SK-N-SH (cell line): ENCODE results near the gene CENPS. TPM values are rescaled to one million over a fixed set of nuclear protein-coding genes. Genes with fewer than 3 reads are reported as not detected.
"Not testable (repeated sequence)": the region's sequence is repeated elsewhere in the genome, so short reads cannot be mapped to it uniquely, and the experiment has no call there.

Experiments
- CTCF ChIA-PET: fragments of 300-600, 350-600 bp; formaldehyde crosslinking; extraction: SDS; loops from one replicate; lab custom pipeline; 2021; lab: Yijun Ruan, JAX
- POLR2A ChIA-PET: fragments of 350-600 bp; sonication (Branson Sonifier 250); formaldehyde crosslinking; extraction: SDS; loops from one replicate; lab custom pipeline; 2020; ENCODE audit warnings: antibody characterized with exemption, inconsistent platforms; lab: Yijun Ruan, JAX
- DNase-seq: peaks from one replicate; pipeline ENCODE4 v3.0.0; 2012
- H2AFZ ChIP-seq: fragments of 200-600 bp; sonication (generic); 2 replicates; pipeline ENCODE4 v1.8.1; 2016; ENCODE audit warnings: antibody characterized with exemption, mild to moderate bottlenecking, low read depth
- H3F3A ChIP-seq: fragments of 200-600 bp; sonication (generic); replicated peaks from 2 replicates; pipeline ENCODE3; 2016; ENCODE audit warnings: antibody characterized with exemption, mild to moderate bottlenecking; ENCODE audit not compliant: insufficient read depth
- H3K27ac ChIP-seq, 2 experiments: fragments of 200-500 bp in 1 of 2; fragments of 200-600 bp in 1 of 2; sonication (Bioruptor generic) in 1 of 2; sonication (generic), shearing (Covaris generic) in 1 of 2; 2 replicates each; pipeline versions ENCODE4 v1.5.1 to v1.6.1; 2014 to 2016; ENCODE audit warnings: low read depth in 2 of 2, inconsistent platforms in 1 of 2, low read length in 1 of 2, mild to moderate bottlenecking in 1 of 2, mixed read lengths in 1 of 2
- H3K27me3 ChIP-seq: fragments of 200-600 bp; sonication (generic), shearing (Covaris generic); 2 replicates; pipeline ENCODE4 v1.6.1; 2016; ENCODE audit warnings: mixed run types; ENCODE audit not compliant: insufficient read depth
- H3K36me3 ChIP-seq, 2 experiments: fragments of 200-500 bp in 1 of 2; fragments of 200-600 bp in 1 of 2; sonication (Bioruptor generic) in 1 of 2; sonication (generic) in 1 of 2; replicated peaks in 1 of 2; 2 replicates each; pipeline versions ENCODE3 to v1.5.1; 2014 to 2016; ENCODE audit warnings: low read length in 1 of 2, mild to moderate bottlenecking in 1 of 2; ENCODE audit not compliant: insufficient read depth in 2 of 2, control insufficient read depth in 1 of 2
- H3K4me1 ChIP-seq, 2 experiments: fragments of 200-500 bp in 1 of 2; fragments of 200-600 bp in 1 of 2; sonication (Bioruptor generic) in 1 of 2; sonication (generic), shearing (Covaris generic) in 1 of 2; 2 replicates each; pipeline versions ENCODE4 v1.5.1 to v1.6.1; 2014 to 2016; ENCODE audit warnings: low read depth in 1 of 2, low read length in 1 of 2, mixed run types in 1 of 2; ENCODE audit not compliant: insufficient read depth in 2 of 2, control insufficient read depth in 1 of 2
- H3K4me2 ChIP-seq: fragments of 200-600 bp; sonication (generic), shearing (Covaris generic); 2 replicates; pipeline ENCODE4 v1.6.1; 2017; ENCODE audit warnings: mixed run types
- H3K4me3 ChIP-seq, 2 experiments: fragments of 200-500 bp in 1 of 2; fragments of 200-600 bp in 1 of 2; sonication (Bioruptor generic) in 1 of 2; sonication (generic), shearing (Covaris generic) in 1 of 2; 2 replicates each; pipeline versions ENCODE4 v1.5.1 to v1.8.1; 2014 to 2016; ENCODE audit warnings: low read depth in 2 of 2, inconsistent platforms in 1 of 2, low read length in 1 of 2, mild to moderate bottlenecking in 1 of 2, mixed read lengths in 1 of 2, moderate library complexity in 1 of 2
- H3K79me2 ChIP-seq: fragments of 200-600 bp; sonication (generic); 2 replicates; pipeline ENCODE4 v1.8.1; 2017; ENCODE audit warnings: mild to moderate bottlenecking; ENCODE audit not compliant: insufficient read depth
- H3K9ac ChIP-seq: fragments of 200-600 bp; sonication (generic); 2 replicates; pipeline ENCODE4 v1.6.1; 2017; ENCODE audit warnings: mixed run types
- H3K9me2 ChIP-seq: fragments of 200-600 bp; sonication (generic); 2 replicates; pipeline ENCODE4 v1.6.1; 2017; ENCODE audit warnings: mixed run types
- H3K9me3 ChIP-seq: fragments of 200-600 bp; sonication (generic); 2 replicates; pipeline ENCODE4 v1.6.1; 2017; ENCODE audit warnings: mixed run types, mild to moderate bottlenecking, moderate library complexity
- H4K20me1 ChIP-seq: fragments of 200-600 bp; sonication (generic); 2 replicates; pipeline ENCODE4 v1.6.1; 2017; ENCODE audit warnings: mild to moderate bottlenecking, mixed run types; ENCODE audit not compliant: insufficient read depth
- FOXM1 ChIP-seq: IDR thresholded peaks from 2 replicates; pipeline ENCODE4 v1.4.0; 2012; ENCODE audit warnings: low read depth, mild to moderate bottlenecking
- GATA2 ChIP-seq: sonication (generic); formaldehyde crosslinking; IDR thresholded peaks from 2 replicates; pipeline ENCODE4 v1.5.0; 2020; ENCODE audit warnings: mild to moderate bottlenecking, missing genetic modification reagents
- IRF3 ChIP-seq: fragments of 150-350 bp; IDR thresholded peaks from 2 replicates; pipeline ENCODE4 v1.6.1; 2016; ENCODE audit warnings: mild to moderate bottlenecking, low read depth, low read length
- MAX ChIP-seq: IDR thresholded peaks from 2 replicates; pipeline ENCODE4 v1.4.0; 2012; ENCODE audit warnings: low read depth
- NFIC ChIP-seq: IDR thresholded peaks from 2 replicates; pipeline ENCODE4 v1.4.0; 2012; ENCODE audit warnings: borderline replicate concordance
- POLR2AphosphoS5 ChIP-seq: IDR thresholded peaks from 2 replicates; pipeline ENCODE4 v1.6.1; 2012; ENCODE audit warnings: low read depth, low read length
- RFX5 ChIP-seq: IDR thresholded peaks from 2 replicates; pipeline ENCODE4 v1.6.1; 2012; ENCODE audit warnings: mild to moderate bottlenecking, improper control_type of control experiment, low read length
- SIN3A ChIP-seq: IDR thresholded peaks from 2 replicates; pipeline ENCODE4 v1.6.1; 2012; ENCODE audit warnings: low read depth, mild to moderate bottlenecking, low read length, moderate library complexity, borderline replicate concordance
- SMC3 ChIP-seq: IDR thresholded peaks from 2 replicates; pipeline ENCODE4 v1.6.1; 2012; ENCODE audit warnings: low read depth, low read length, improper control_type of control experiment
- TEAD4 ChIP-seq: IDR thresholded peaks from 2 replicates; pipeline ENCODE4 v1.4.0; 2012; ENCODE audit warnings: mild to moderate bottlenecking, borderline replicate concordance; ENCODE audit not compliant: insufficient read depth
- YY1 ChIP-seq: IDR thresholded peaks from 2 replicates; pipeline ENCODE4 v1.4.0; 2012; ENCODE audit warnings: low read depth, mild to moderate bottlenecking
- WGBS: methylation state at CpG from one replicate; pipeline ENCODE4 v1.1.6; 2017; ENCODE audit warnings: low lambda C conversion rate; 5-methylcytosine and 5-hydroxymethylcytosine counted together
- polyA plus RNA-seq, 3 experiments: library from polyadenylated mRNA; depleted of rRNA; stranded (reverse); fragments of >200 nt; gene quantifications; 2 replicates each; pipeline ENCODE4 v1.2.3, GENCODE V29; 2012
- TF ChIP-seq, protein P1 (sequence below): IDR thresholded peaks from 2 replicates; pipeline ENCODE4 v1.4.0; 2012; ENCODE audit warnings: low read depth, borderline replicate concordance

The CENPS gene
- polyA plus RNA-seq, 1 of the 3 experiments (the other 2 are of a cell fraction), result 20.0 TPM

DNA sequence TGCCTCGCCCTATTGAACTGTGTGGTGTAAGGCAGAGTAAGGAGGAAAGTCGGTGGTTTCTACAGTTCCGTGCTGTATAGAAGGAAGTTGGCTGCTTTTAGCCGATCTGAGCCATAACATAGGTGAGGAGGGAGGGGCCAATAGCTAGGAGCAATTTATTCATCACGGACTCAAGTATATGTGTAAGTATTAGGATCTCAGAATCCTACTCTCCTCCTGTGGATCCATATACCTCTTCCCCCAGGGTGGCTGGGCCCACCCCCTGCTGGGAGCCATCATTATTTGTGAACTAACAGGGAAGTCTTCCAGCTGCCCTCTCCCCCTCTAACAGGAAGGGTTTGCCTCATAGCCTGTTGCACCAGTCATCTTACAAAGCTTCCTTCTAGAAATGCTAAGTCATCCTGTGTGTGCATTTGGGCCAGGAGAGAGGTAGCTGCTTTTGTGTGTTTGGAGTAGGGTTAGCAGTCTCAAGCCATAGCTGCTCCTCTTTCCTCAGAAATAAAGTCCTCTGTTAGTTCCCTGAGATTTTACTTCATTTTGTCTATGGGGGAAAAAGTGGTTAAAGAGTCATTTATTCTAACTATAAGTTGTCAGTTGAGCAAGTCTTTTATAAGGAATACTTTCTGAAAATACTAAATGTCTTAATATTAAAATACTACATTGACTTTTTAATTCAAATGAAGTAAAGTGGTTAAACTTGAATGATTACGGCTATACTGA, 14.9 kb upstream of the CENPS start:
- no peaks in the 10 kb centered on the region for H3K27me3 ChIP-seq

GRCh38 chr1:10415967-10416366, 14.3 kb upstream of the CENPS start:
- H3K27ac ChIP-seq, H4K20me1 ChIP-seq, H3K4me3 ChIP-seq, H3K4me1 ChIP-seq, H3K4me2 ChIP-seq, H3K79me2 ChIP-seq, H3F3A ChIP-seq, DNase-seq, H3K9me3 ChIP-seq, H3K9me2 ChIP-seq, H3K9ac ChIP-seq, POLR2A ChIA-PET, H3K27me3 ChIP-seq, H2AFZ ChIP-seq: not testable (repeated sequence)
- WGBS, result 92% methylated on average over 1 of the region's 1 CpG
- peaks cover 69 to 74% of the 10 kb centered on the region in 2 experiments for H3K36me3 ChIP-seq
- CTCF ChIA-PET, result interaction anchor here (1.0 to 1.2 kb wide), 2 partner anchors 13 kb away, joined by 4 read pairs; no protein-coding TSS in a partner anchor

More for the DNA sequence above, 14.9 kb upstream of the CENPS start:
- Histone ChIP-seq H4K20me1 (no peaks in the 10 kb centered on the region), H3K4me2 (0 out of 2 replicates have a peak overlapping the region, but pooled peaks have one; percentile 1), H3K9ac (no peak overlapping the region), H3K9me3 (no peaks in the 10 kb centered on the region), H3K4me1 (no peaks in the 10 kb centered on the region), H3K27ac (0 out of 4 replicates have a peak overlapping the region, but pooled peaks of 1 of the 2 experiments have one; percentile 4), H3F3A (no peaks in the 10 kb centered on the region), H2AFZ (no peak overlapping the region), H3K36me3 (peaks cover 65 to 74% of the 10 kb centered on the region in 2 experiments), H3K79me2 (no peaks in the 10 kb centered on the region), H3K9me2 (no peaks in the 10 kb centered on the region), H3K4me3 (no peak overlapping the region)
- DNase-seq, result no peak
- 87% methylated on average over 6 of the region's 6 CpGs for WGBS
- CTCF ChIA-PET, result interaction anchor here (1.0 kb wide), 1 partner anchor 13 kb away, joined by 4 read pairs; no protein-coding TSS in a partner anchor
- TF ChIP-seq TEAD4 (no peak), POLR2AphosphoS5 (no peak), SIN3A (no peak), GATA2 (no peak), FOXM1 (no peak), MAX (no peak), SMC3 (no peak), IRF3 (no peak), RFX5 (no peak), NFIC (no peak), YY1 (no peak)
- TF ChIP-seq, protein P1, sequence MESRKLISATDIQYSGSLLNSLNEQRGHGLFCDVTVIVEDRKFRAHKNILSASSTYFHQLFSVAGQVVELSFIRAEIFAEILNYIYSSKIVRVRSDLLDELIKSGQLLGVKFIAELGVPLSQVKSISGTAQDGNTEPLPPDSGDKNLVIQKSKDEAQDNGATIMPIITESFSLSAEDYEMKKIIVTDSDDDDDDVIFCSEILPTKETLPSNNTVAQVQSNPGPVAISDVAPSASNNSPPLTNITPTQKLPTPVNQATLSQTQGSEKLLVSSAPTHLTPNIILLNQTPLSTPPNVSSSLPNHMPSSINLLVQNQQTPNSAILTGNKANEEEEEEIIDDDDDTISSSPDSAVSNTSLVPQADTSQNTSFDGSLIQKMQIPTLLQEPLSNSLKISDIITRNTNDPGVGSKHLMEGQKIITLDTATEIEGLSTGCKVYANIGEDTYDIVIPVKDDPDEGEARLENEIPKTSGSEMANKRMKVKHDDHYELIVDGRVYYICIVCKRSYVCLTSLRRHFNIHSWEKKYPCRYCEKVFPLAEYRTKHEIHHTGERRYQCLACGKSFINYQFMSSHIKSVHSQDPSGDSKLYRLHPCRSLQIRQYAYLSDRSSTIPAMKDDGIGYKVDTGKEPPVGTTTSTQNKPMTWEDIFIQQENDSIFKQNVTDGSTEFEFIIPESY, result no peak
- POLR2A ChIA-PET, result no interaction called here

DNA sequence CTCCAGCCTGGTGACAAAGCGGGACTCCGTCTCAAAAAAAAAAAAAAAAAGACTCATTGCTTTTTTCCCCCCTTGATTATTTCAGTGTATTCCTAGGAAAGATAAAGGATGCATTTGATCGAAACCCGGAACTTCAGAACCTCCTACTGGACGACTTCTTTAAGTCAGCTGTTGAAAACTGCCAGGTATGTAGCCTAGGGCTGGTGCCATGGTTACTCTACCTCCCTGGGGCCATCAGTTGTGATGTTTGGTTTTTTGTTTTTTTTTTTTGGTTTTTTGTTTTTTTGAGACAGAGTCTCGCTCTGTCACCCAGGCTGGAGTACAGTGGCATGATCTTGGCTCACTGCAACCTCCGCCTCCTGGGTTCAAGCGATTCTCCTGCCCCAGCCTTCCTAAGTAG, 11.5 kb upstream of the CENPS start:
- POLR2A ChIA-PET, H3K4me1 ChIP-seq, H3K79me2 ChIP-seq, H3K9ac ChIP-seq, H3F3A ChIP-seq, DNase-seq, H3K4me3 ChIP-seq, H2AFZ ChIP-seq, H4K20me1 ChIP-seq, H3K9me3 ChIP-seq, H3K4me2 ChIP-seq, H3K27ac ChIP-seq, H3K9me2 ChIP-seq, H3K27me3 ChIP-seq: not testable (repeated sequence)
- CTCF ChIA-PET, result interaction anchor here (0.6 to 2.6 kb wide), 2 partner anchors 11 to 19 kb away, joined by 3 to 9 read pairs; partner anchors contain the start of gene CENPS
- WGBS, result 89% methylated on average over 8 of the region's 8 CpGs
- peaks cover 47 to 50% of the 10 kb centered on the region in 2 experiments for H3K36me3 ChIP-seq
